NCI-H2029 treated with DMSO at 0.1 percent for 48 hours (cell line): Measurements from ENCODE around the gene RGS9.
"Not testable (repeated sequence)": the region's sequence is repeated elsewhere in the genome, so short reads cannot be mapped to it uniquely, and the experiment has no call there.

Source experiments
- DNase-seq: peaks from one replicate; lab custom pipeline; 2025; lab: John Stamatoyannopoulos, UW

Gene RGS9

DNA sequence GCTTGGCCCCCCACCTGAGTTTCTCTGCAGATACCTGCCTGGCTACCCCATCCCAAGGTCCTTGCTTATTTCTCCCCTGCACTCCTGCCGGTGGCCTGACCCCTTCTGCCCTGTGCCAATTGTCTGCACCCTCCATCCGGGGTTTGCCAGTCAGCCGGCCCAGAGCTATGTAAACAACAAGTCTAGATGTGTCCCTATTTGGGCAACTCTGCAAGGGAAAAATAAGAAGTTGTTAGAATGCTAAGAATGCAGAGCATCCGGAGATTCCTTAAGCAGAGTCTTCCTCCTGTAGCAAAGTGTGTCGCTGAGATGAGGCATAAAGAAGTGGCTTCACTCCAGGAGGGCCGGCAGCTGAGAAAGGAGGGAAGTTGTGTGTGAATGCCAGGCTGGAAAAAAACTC, 46.6 kb downstream of the RGS9 start:
- no peak for DNase-seq

DNA sequence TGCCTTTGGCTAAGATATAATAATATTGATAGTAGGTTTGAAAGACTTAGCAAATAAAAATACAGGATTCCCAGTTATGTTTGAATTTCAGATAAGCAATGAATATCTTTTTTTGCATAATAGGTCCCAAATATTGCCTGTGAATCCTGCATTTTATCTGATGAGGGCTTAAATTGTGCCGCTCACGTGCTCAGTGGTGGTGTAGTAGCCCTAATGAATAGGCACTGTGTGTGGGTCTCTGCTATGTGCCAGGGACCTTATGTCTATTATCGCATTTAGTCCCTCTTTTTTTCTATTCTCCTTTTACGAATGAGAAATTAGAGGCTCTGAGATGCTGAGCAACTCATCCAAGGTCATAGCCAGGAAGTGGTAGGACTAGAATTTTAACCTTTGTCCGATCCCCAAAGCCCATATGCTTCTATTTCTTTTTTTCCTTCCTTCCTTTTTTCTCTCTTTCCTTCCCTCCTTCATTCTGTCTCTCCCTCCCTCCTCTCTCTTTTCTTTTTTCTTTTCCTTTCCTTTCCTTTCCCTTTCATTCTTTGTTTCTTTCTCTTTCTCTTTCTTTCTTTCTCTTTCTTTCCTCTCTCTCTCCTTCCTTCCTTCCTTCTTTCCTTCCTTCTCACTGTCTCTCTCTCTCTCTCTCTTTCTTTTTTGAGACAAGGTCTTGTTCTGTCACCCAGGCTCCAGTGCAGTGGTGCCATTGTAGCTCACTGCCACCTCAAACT, 47.2 kb downstream of the RGS9 start:
- DNase-seq = no peak

GRCh38 chr17:65185062-65185461, 47.9 kb downstream of the RGS9 start:
- no peak for DNase-seq

- no peak for DNase-seq
These were observed 48.7 kb downstream of the RGS9 start for GRCh38 chr17:65185668-65186382.

- no peak for DNase-seq
These were observed 53.4 kb downstream of the RGS9 start for GRCh38 chr17:65190467-65191097.

DNA sequence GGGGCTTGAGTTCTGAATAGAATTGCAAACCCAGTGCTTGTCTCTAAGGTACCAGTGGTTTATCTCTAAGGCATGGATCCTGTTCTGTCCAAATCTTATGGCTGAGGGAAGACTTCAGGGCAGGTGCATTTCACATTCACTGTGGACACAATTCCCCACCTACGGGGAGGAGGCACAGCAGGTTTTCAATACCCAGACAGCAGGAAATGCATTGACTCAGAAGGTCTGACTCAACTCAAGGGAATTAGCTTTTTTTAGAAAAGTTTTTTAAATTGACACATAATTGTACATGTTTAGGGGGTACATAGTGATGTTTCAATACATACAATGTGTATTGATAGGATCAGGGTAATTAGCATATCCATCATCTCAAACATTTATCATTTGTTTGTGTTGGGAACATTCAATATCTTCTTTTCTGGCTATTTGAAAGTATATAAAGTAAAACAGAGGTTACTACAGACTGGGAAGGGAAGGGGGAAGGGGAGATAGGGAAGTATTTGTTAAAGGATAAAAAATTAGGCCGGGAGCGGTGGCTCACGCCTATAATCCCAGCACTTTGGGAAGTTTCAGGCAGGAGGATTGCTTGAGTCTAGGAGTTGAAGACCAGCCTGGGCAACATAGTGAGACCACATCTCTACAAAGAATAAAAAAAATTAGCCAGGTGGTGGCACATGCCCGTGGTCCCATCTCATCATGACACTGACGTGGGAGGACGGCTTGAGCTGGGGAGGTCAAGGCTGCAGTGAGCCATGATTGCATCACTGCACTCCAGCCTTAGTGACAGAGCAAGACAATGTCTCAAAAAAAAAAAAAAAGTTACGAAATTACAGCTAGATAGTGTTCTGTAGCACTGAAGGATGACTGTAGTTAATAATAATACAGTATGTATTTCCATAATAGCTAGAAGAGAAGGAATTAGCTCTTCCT, 54.9 kb downstream of the RGS9 start:
- no peak for DNase-seq

DNA sequence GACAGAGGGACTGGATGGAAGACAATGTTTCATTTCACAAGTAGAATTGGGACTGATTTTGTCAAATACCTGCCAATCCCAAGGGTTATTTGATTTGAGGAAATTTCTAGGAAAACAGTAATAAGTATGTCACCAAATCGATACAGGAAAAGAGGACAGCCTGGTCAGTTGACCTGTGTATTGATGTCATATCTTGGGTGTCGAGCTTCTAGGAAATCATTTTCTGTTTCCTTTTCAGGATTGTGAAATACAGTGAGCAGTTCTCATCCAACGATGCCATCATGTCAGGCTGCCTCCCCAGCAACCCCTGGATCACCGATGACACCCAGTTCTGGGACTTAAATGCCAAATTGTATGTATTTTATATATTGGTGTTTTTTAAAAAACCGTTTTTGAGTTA, 56.1 kb downstream of the RGS9 start:
- no peak for DNase-seq

GRCh38 chr17:65193716-65194293, 56.6 kb downstream of the RGS9 start:
- DNase-seq = no peak

- DNase-seq = no peak
These were observed 57.6 kb downstream of the RGS9 start for GRCh38 chr17:65194670-65195334.

GRCh38 chr17:65195716-65196115, 58.5 kb downstream of the RGS9 start:
- DNase-seq = no peak

DNA sequence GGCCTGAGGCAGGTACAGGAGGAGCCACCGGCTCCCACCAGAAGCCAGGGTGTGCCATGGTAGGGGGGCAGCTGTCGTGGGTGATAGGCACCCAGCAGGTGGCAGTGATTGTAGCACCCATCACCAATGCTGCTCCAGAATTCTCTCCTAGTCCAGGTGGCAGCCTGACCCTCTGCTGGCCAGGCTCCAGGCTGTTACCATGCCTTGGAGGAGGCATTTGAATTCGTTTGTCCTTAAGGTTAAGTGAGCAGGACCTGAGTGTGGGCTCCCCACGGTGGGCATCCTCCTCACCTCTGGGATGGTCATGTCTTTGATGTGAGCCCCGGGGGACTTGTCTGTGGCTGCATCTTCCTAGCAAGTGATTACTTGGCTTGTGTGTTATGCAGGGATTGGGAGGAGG, 59.4 kb downstream of the RGS9 start:
- DNase-seq = no peak

DNA sequence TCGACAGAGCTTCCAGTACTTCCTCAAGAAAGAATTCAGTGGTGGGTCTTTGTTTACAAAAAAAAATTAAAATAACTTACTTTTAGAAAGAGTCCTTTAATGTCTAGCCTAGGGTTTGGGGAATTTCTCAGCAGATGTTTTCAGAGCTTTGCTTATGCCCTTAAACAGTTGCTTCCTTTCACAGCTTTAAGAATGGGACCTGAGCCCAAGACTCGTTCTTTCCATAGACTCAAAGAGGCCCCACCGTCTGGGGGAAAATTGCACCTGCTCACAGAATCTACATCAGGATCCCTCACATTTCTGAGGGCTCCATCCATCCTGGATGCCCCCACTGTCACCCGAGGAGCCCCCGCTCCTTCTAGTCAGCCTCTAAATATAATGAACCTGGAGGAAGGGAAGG, 60.0 kb downstream of the RGS9 start:
- no peak for DNase-seq

- DNase-seq = peak; percentile 39
These were observed 61.6 kb downstream of the RGS9 start for GRCh38 chr17:65198653-65199382.

- DNase-seq = no peak
These were observed 64.2 kb downstream of the RGS9 start for GRCh38 chr17:65201331-65201730.

DNA sequence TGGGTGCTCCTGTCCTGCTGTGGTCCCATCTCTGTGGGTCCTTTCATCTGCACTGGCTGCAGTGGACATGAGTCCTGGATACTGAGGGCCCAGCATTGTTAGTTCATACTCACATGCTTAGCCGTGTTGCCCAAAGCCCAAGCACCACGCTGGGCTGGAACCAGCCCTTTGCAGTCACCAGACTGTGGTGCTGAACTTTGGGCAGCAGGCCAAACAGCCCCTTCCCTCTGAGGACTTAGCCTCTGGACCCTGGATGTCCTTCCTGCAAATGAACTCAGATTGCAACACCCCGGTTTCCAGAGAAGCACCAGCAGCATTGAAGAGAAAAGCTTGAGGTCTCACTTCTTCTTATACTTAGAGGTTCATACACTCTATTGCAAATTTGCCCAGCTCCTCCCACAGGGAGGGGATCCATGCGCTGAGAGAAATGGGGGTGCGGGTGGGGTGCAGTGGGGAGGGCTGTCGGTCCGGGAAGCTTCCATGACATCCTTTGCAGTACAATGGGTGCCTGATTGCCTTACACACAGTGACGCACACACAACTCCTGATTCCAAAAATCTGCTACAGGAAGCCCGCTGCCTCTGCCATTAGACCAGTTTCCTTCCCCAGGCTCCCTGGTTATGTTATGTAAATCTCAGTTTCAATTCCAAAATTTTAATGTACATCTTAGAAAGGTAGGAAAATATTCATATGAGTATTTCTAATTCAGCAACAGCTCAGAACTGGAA, 65.8 kb downstream of the RGS9 start:
- DNase-seq = no peak

DNA sequence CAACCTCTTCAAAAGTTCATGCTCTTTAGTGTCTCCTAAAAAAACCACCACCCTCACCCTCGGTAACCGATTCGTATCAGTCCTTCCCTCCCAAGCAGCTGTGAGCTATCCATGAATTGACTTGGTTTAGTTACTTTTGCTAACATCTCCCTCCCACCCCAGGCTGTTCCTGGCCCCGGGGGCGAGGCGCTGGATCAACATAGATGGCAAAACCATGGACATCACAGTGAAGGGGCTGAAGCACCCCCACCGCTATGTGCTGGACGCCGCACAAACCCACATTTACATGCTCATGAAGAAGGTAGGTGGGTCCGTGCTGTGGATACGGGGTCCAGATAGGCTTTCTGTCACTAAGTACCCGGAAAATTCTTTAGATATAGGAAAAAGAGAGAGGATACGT, 66.8 kb downstream of the RGS9 start:
- no peak for DNase-seq

DNA sequence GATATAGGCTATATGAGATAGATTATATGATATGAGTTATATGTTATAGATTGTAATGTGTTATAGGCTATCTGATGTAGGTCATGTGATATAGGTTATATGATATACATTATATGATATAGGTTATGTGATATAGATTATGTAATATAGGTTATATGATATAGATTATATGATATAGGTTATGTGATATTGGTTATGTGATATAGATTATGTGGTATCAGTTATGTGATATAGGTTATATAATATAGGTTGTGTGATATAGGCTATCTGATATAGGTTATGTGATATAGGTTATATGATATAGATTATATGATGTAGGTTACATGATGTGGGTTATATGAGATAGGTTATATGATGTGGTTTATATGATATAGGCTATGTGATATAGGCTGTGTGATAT, 68.5 kb downstream of the RGS9 start:
- no peak for DNase-seq

GRCh38 chr17:65207448-65207847, 70.3 kb downstream of the RGS9 start:
- not testable (repeated sequence) for DNase-seq

DNA sequence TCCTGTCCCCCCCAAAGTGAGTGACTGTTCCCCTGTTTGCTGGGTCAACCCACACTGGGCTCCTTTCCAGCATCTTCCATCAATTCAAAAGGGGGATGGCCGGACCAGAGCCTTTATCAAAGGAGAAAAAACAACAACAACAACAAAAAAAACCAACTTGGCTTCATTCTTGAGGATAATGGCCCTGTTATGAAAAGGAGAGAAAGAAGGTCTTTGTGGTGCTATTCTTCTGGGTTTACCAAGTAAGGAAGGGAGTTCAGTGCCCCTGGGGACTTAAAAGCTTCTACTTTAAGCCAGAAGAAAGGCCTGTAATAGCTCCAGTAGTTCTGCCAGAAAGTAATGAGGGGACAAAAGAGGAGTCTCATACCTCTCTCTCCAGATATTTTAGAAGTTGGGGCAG, 71.5 kb downstream of the RGS9 start:
- DNase-seq = no peak

DNA sequence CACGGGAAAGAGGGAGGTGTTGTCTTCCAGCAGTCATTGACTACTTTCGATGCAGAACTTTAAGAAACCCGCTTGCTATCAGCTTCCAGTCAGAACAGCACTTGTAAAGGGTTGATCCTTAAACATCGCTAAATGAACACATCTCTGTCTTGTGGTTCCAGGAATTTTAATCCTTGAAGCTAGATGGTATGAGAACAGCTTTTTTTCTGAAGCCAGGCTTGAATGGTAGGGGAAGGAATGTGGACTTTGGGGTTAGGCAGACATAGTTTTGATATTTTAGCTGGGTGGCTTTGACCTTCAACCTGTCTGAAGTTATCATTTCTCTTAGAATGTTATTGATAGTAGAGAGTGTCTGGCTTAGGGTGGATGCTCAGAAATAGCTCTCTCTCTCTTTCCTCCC, 81.1 kb downstream of the RGS9 start:
- DNase-seq = no peak
